Cardiac fibroblast (primary cell): ENCODE results near the gene MSANTD3.

Experiments
- DNase-seq, 2 donors: peaks; one replicate each; pipeline versions ENCODE4 v3.0.0 to v3.0.0-alpha.2; 2010; ENCODE audit warnings: low read depth in 2 of 2
- H3K4me3 ChIP-seq, 2 donors: replicated peaks in 1 of 2; 1 replicate in 1 of 2; 2 replicates in 1 of 2; pipeline ENCODE4 v1.5.1; 2011; ENCODE audit warnings: low read depth in 2 of 2, low read length in 2 of 2, mild to moderate bottlenecking in 2 of 2, moderate library complexity in 1 of 2
- TF ChIP-seq, protein P1 (sequence below): IDR thresholded peaks from one replicate; pipeline ENCODE4 v1.5.1; 2011; ENCODE audit warnings: low read depth, mild to moderate bottlenecking, low read length, inconsistent platforms

Gene MSANTD3

DNA sequence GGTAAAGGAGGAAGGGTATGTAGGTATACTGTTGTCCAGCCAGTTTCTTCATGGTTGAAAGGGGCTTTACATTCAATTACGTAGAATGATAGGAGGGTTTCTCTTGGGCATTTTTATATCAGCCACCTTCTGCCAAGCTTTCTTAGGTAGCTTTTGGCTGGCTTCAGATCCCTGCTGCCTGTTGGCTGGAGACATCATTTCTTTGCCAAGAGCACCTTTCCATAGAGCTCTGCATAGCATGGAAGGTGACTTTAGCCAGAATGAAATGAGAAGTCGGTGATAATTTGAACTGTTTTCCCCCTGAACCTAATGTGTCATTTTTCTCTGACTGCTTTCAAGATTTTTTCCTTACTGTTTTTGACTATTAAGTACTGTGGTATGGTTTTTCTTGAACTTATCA lies 72.9 kb downstream of the MSANTD3 start:
- DNase-seq, result no peak
- TF ChIP-seq, protein P1, sequence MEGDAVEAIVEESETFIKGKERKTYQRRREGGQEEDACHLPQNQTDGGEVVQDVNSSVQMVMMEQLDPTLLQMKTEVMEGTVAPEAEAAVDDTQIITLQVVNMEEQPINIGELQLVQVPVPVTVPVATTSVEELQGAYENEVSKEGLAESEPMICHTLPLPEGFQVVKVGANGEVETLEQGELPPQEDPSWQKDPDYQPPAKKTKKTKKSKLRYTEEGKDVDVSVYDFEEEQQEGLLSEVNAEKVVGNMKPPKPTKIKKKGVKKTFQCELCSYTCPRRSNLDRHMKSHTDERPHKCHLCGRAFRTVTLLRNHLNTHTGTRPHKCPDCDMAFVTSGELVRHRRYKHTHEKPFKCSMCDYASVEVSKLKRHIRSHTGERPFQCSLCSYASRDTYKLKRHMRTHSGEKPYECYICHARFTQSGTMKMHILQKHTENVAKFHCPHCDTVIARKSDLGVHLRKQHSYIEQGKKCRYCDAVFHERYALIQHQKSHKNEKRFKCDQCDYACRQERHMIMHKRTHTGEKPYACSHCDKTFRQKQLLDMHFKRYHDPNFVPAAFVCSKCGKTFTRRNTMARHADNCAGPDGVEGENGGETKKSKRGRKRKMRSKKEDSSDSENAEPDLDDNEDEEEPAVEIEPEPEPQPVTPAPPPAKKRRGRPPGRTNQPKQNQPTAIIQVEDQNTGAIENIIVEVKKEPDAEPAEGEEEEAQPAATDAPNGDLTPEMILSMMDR, result no peak
- H3K4me3 ChIP-seq, result no peak overlapping the region
